HG02840 (cell line): ENCODE data around the gene TMEM19.

Experiments used
- ATAC-seq: cut with Tn5 transposase; IDR thresholded peaks from one replicate; pipeline ENCODE4 v1.9.1; 2021; ENCODE audit warnings: mild to moderate bottlenecking, moderate library complexity, moderate number of reproducible peaks; ENCODE audit not compliant: unreplicated experiment, low FRiP score

TMEM19 gene

DNA sequence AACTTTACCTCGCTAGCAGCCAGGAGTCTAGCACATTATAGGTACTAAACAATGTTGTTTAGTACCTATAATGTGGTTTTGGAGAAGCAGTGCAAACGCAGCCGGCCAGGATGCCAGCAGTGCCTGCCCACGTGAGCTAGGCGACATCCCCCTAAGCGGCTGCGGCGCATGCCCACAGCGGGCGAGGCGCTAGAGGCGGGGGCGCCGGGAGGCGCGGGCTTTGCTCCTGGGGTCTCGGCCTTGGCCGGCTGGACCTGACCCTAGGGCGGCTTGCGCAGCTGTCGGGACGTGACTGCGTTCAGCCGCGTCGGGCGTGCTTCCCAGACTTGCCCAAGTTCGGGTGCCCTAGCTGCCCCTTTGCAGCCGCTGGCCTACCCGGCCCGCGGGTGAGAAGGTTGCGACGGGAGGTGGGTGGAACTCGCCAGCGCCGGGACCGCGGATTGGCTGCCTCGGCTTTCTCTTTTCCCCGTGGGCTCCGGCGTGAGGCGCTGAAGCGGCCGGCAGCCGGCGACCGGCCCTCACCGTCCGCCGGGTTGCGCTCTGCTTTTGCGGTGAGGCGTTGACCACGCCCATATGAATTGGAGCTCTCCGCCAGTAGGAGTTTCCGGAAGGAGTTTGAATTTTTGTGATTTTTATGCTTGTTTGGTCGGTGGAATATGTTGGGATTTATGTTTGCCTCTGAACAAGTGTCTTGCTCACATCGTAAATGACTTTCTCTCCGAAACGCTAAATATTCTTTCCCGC, at the start of gene TMEM19:
Gene TMEM19, plus strand, starts transcription at position 169 of the 744 bp plus-strand sequence. CDS start 599 bp downstream, outside the sequence.
- ATAC-seq: peak; percentile 93

GRCh38 chr12:71636704-71637115, 49.2 kb upstream of the TMEM19 start:
- ATAC-seq: no peak

- no peak for ATAC-seq
These were observed 47.4 kb upstream of the TMEM19 start for GRCh38 chr12:71638499-71638898.

GRCh38 chr12:71639341-71639760, 46.5 kb upstream of the TMEM19 start:
- no peak for ATAC-seq

GRCh38 chr12:71640316-71640715, 45.6 kb upstream of the TMEM19 start:
- ATAC-seq: no peak

GRCh38 chr12:71641390-71641789, 44.5 kb upstream of the TMEM19 start:
- no peak for ATAC-seq

GRCh38 chr12:71642264-71642663, 43.6 kb upstream of the TMEM19 start:
- no peak for ATAC-seq

GRCh38 chr12:71645268-71645667, 40.6 kb upstream of the TMEM19 start:
- ATAC-seq: no peak

- ATAC-seq: no peak
These were observed 39.4 kb upstream of the TMEM19 start for GRCh38 chr12:71646512-71646911.

- ATAC-seq: no peak
These were observed 37.3 kb upstream of the TMEM19 start for GRCh38 chr12:71648537-71648936.

DNA sequence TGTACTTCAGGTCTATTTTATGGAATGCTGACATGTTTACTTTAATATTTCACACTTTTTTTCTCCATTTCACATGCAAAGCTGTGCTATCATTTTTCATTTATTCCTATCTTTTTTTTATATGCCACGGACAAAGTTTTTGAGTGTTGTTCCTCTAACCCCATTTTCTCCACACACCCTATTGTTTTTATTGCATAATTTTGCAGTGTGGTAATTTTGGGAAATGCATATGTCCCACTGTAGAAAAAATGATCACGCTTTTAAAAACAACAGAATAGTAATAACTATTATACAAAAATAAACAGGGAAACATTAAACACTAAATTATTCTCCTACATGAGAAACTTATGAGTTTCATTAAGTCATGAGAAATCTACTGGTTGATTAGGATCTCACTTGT, 36.5 kb upstream of the TMEM19 start:
- ATAC-seq: no peak

DNA sequence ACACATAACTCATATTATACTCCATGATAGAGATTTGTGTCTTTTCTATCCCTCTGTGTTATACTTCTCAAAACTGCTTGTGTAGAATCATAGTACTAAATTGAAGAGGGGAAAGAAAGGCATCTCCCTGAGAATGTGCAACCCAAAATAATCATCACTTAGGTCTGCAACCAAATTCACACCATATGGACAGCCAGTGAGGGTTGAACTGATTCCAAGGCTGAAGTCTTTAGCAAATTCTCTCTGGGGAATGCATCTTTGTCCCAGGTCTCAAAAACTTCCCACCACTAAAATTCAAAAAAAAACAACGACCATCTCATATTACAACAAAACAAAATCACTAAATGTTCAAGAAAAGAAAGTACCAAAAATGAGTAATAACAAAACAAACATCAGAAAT, 33.2 kb upstream of the TMEM19 start:
- ATAC-seq: no peak

- ATAC-seq: no peak
These were observed 32.7 kb upstream of the TMEM19 start for GRCh38 chr12:71653137-71653536.

- ATAC-seq: no peak
These were observed 31.7 kb upstream of the TMEM19 start for GRCh38 chr12:71654200-71654599.

DNA sequence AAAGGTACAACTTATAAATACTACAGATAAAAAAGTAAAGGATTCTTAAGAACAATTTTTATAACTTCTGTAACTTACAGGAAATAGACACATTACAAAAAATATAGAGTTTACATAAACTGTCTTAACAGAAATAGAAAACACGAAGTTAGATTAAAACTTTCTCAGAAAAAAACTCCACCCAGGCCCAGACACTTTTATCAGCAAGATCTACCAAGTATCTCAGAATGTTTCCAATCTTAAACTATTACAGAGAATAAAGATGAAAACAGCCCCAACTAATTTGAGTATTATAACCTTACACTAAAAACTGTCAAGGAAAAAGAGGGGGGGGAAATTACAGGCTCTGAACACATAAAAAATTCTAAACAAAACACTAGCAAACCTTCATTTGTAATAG, 30.4 kb upstream of the TMEM19 start:
- no peak for ATAC-seq

- ATAC-seq: no peak
These were observed 30.0 kb upstream of the TMEM19 start for GRCh38 chr12:71655907-71656306.

DNA sequence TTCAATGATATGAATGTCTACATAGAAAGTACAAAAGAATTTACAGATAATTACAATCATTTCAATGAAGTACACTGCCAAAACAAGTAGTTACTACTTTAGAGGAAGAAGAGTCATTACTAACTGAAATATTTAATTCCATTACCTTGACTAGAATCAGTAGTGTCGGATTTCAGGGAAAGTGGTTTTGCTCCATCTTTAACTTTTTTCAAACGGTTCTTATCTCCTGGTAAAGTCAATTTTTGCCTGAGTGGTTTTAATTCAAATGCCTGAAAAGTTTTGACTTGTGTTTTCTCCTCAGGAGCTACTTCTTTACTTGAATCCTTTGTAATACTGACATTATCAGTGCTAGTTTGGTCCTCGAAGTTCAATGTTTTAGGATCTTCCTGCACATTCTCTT, 29.1 kb upstream of the TMEM19 start:
- ATAC-seq: no peak

- no peak for ATAC-seq
These were observed 23.8 kb upstream of the TMEM19 start for GRCh38 chr12:71661977-71662530.

DNA sequence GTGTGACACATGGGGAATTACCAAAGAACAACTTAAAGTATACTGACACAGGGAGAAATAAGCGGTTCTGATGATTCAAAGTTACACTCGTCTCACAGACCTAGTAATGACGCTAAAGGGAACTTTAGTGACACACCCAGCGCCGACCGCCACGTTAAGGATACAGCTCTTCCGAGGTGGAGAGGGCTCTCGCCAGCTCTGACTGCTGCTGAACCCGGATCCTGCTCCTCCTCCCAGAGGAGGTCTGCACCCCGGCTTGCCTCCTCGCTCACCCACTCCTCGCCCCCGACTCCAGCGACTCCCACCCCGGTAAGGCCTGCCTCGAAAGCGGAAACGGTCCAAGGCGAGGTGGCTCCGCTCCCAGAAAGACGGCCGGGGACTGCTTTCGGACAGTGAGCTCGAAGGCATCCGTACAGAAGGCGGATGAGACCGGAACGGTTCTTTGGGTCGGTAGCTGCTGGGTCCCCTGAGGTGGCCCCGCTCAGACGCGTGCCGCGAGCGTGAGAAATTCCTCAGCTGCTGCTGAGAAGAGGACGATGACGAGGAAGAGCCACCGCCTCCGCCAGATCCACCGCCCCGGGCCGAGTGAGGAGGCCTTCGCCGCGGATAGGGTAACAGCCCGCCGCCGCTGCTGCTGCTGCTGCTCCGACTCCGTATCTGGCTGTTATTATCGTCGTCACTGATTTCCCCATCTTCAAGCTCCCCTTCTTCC, 22.9 kb upstream of the TMEM19 start:
- peak; percentile 23 for ATAC-seq

DNA sequence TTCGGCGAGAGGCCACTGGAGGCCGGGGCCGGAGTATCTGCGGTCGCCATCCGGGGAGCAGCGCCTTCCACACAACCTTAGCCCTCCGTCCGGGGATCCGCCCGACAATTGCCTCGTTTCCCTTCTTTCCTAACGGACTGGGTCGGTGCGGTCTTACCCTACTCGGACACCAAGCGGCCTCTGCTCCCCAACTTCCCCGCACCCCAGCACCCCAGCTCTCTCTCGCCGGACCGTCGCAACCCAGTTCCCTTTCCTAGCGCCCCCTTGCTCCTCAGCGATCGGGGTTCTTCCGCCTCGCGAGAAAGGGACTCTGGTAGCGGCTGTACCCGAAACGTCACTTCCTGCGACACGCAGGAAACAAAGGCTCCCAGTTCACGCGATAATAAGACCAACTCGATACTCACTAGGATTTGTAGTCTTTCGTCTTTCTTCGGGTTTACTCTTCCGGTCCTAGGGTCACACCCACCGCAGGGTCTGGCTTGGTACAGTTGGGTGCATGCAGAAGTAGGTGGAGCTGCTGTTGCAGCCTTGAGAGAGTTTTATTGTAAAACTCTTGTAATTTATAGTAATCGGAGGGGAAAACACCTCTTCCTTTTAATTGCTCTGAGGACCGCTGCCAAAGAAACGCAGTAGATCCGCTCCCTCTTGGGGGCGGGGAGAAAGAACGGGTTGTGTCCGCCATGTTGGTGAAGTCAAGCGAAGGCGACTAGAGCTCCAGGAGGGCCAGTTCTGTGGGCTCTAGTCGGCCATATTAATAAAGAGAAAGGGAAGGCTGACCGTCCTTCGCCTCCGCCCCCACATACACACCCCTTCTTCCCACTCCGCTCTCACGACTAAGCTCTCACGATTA, 22.1 kb upstream of the TMEM19 start, which contains the start of the genes THAP2 and ZFC3H1:
Gene THAP2, plus strand, starts transcription at position 741 of the 850 bp plus-strand sequence. CDS start 209 bp downstream, outside the sequence.
Gene ZFC3H1, minus strand, starts transcription at position 288 of the 850 bp plus-strand sequence. Its CDS starts 238 bp downstream, at position 50.
- ATAC-seq: peak; percentile 95
